Superior temporal gyrus (tissue), 1 donor: ENCODE results near the gene MICALL2.

Experiments used
- DNase-seq: peaks from one replicate; pipeline ENCODE4 v3.0.0-alpha.2; 2016; ENCODE audit errors: extremely low spot score

Gene MICALL2

GRCh38 chr7:1468203-1468602 is 8.9 kb upstream of the MICALL2 start:
- no peak for DNase-seq

- DNase-seq = no peak
Observed at GRCh38 chr7:1466524-1467271, 7.4 kb upstream of the MICALL2 start.

DNA sequence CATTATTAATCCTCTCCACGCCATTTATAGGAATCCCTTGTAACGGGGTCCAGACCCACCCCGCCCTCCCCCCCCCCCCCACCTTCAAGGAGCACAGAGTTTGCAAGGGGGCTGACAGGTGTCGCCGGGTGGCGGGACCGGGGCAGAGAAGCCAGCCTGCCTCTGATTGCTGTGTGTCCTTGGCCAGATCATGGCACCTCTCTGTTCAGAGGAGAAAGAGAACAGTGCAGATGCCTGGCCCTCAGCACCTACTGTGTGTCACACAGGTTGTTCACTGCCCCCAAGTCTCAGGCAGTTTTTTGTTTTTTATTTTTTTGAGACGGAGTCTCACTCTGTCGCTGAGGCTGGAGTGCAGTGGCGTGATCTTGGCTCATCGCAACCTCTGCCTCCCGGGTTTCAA is 5.4 kb upstream of the MICALL2 start:
- DNase-seq = no peak

- DNase-seq = no peak
Observed at GRCh38 chr7:1463676-1464223, 4.5 kb upstream of the MICALL2 start.

DNA sequence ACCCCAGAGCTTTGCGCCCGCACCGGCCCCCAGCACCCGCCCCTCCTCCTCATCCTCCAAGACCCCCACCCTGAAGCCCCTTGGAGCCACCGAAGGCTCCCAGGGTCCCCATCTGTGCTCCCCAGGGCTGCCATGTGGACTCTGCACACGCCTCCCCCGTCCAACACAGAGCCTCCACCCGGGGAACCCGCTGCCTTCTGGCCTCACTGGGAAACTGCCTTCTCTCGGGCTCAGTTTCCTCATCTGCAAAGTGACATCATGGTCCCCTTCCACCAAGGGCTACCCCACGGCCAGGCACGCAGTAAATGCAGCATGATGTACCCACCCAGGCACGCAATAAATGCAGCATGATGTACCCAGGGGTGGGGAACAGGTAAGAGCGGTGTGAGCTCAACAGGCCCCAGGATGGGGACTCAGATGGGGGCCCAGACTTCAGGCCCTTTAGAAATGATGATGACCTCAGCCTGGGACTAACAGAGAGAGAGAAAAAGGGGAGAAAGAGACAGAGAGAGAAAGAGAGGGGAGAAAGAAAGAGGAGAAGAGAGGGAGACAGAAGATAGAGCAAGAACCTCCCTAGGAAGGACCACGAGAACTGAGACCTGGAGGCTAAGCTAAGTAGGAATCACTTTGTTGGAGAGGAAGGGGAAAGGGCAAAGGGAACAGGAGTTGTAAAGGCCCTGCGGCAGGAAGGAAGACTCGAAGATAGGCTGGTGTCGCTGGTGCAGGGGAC is 2.5 kb upstream of the MICALL2 start:
- no peak for DNase-seq

- DNase-seq = no peak
Observed at GRCh38 chr7:1460821-1461645, 1.8 kb upstream of the MICALL2 start.

DNA sequence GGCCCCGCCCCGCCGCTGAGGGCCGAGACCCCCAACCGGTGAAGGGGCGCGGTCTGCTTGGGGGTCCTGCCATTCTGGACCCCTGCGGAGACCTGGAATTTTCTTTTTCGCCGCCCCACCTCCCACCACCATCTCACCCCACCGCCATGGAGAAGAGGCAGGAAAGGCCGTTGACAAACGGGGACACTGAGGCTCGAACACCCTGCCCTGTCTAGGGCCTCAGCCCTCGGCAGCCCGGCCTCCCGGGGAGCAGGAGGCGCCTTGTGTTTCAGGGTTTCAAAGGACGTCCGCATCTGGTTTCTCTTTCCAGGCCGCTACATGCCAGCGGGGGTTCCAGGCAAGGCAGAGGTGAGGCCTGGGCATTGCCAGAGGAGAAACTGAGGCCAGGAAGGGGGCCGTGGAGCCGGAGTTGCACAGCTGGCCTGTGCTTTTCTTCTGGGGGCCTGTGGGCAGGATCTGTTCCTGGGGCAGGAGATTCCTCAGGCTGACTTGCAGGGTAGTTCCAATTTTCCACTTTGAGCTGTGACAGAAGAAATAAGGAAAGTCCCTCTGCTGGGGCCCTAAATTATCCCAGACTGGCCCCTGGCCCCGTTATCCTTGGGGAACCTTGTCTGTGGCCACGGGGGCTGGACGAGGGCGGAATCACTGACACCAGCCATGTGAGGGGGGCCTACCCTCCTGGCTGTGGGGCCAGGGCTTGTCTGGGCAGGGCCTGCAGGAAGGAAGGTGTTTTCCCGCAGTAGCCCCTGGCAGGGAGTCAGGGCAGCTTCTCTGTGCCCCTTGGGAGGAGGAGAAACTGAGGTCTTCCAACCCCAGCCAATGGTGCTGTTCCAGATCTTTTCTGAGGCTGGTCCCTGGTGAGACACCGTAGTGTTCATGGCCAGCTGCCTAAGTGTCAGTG is 900 bp upstream of the MICALL2 start:
- no peak for DNase-seq

- DNase-seq = peak; percentile 92
Observed at GRCh38 chr7:1459512-1459892, 232 bp upstream of the MICALL2 start.

DNA sequence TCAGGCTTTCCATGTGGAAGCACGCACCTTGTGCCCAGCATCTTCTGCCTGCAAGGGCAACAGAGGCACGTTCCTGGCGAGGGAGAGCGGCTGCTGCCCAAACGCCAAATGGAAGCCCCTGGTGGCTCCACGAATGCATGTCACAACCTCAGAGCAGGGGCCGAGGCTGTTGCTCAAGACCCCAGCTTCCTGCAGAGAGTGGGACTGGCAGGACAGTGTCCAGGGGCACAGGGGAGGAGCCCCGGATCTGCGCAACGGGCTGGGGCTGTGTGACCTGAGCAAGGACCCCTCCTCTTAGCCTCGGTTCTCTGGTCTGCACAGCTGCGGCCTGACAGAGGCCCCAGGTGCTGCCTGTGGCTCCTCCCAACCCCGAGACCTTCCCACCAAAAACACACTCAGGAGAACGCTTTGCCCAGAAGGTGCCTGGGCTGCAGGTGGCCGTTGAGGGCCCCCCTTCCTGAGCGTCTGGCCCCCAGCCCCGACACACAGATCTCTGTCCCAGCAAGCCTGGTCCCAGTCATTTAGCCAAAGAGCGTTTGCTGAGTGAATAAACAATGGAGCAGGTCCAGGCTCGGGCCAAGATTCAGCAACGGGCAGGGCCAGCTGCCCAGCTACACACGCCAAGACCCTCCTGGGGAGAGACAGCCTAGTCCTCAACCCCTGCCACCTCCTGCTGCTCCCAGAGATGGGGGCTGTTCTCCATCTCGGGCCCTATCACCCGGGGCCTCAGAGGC is 1.2 kb downstream of the MICALL2 start:
- no peak for DNase-seq

DNA sequence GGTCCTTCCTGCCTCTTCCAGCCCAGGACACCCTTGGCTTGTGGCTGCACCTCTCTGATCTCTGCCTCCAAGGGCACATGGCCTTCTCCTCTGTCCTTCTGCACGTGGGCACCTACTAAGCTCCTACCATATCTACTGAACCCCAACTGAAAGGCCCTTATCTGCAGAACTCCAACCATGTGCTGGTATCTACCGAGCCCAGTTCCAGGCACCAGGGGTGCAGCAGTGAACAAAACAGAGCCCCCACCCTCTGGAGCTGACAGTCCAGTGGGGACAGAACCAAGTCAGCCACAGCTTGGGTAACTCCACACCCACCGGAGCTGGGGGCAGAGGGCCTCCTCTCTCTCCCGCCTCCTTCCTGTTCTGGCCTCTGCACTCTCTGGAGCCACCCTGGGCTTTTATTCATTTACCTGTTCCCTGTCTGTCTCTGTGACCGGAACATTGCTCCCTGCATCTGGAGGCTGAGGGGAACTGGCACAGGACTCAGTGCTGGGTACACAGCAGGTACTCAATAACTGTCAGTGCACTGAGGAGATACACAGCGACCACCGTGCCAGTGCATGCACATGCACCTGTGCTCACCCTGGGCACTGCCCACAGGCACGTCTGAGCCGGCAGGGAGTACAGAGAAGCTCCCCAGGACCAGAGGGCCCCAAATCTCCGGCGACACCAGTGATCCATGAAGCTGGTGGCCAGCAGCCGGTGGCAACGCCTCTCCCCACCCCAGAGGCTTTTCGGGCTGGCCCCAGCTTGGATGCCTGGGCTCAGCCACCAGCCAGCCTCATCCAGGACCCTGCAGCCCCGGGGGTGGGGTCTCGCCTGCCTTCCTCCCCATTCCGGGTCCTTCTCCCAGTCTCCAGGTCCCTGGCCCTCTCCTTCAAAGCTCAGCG is 2.0 kb downstream of the MICALL2 start:
- DNase-seq = no peak

- no peak for DNase-seq
Observed at GRCh38 chr7:1455955-1456354, 3.3 kb downstream of the MICALL2 start.

- no peak for DNase-seq
Observed at GRCh38 chr7:1455241-1455939, 3.9 kb downstream of the MICALL2 start.

DNA sequence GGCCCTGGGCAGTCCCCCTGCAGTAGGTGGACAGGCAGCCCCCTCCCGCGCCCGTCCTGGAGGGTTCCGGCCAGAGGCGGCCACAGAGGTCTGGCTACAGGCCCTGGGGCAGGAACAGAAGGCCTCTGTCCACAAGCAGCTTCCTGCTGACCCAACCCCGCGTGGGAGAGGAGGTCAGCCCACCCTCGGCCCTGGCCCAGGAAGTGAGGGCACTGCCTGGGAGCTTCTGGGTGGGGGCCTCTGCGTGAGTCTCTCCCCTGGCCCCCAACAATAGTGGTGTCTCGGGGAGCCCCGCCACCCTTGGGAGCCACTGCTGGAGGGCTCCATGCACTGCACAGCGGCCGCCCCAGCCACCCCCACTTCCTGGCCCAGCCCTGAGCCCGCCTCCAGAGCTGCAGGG is 4.7 kb downstream of the MICALL2 start:
- peak; percentile 35 for DNase-seq

- no peak for DNase-seq
Observed at GRCh38 chr7:1452205-1452604, 7.1 kb downstream of the MICALL2 start.

- no peak for DNase-seq
Observed at GRCh38 chr7:1450987-1451386, 8.3 kb downstream of the MICALL2 start.

DNA sequence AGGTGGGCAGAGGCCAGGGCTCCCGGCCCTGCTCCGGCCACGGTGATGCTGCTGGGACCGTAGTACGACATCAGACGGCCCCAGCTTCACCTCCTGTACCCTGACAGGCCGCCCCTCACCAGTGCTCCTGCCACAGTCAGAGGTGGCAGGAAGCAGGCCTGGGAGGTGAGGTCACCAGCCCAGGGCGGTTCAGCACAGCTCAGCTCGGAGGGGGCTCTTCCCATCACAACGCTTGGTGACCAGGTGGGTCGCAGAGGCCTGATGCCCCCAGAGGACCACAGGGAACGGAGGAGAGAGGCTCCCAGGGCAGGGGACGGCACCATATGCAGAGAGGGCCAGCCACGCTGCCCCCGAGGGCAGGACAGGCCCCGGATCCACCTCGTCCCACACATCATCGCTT is 8.8 kb downstream of the MICALL2 start:
- no peak for DNase-seq

DNA sequence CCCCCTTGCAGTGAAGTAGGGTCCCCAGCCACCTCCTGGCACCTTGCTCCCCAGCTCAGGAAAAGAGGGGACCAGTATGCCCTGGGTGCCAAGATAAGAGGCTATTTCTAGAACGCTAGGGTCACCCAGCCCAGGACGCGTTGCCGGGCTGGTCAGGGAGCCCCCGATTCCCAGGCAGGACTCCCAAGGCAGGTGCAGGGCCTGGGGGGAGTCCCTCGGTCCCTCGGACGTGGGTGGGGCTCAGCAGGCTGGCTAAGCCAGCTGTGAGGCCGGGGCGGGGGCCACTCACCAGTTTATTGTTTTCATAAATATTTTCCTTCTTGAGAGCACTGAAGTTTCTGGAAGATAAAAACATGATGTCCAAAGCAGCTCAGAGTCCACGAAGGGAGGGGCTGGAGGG is 9.3 kb downstream of the MICALL2 start:
- DNase-seq = no peak

- no peak for DNase-seq
Observed at GRCh38 chr7:1449501-1449900, 9.8 kb downstream of the MICALL2 start.

DNA sequence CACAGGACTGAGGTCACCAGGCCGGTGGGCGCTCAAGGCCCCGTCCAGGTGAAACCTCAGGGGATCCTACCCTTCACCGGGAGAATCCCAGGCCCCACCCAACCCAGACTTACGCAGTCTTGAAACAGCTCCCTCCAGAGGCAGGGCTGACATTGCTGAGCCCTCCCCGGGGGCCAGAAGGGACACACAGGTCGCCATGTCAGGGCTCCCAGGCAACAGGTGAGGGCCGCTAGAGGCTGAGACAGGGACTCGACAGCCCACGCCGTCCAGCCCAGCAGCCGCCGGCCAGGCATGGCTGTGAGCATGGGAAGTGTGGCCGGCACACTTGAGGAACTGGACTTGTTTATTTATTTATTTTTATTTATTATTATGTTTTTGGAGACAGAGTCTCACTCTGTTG is 10.3 kb downstream of the MICALL2 start:
- no peak for DNase-seq
